Esophagus (tissue), 2 donors: Measurements from ENCODE around the gene CSAG2. TPM values are rescaled to one million over a fixed set of nuclear protein-coding genes. Genes with fewer than 3 reads are reported as not detected.
"Not testable (repeated sequence)": the region's sequence is repeated elsewhere in the genome, so short reads cannot be mapped to it uniquely, and the experiment has no call there.

Experiments used
- H3K27ac ChIP-seq, 2 donors: one replicate each; pipeline ENCODE4 v1.5.1; 2013; ENCODE audit warnings: low read depth in 2 of 2, mild to moderate bottlenecking in 2 of 2, inconsistent platforms in 1 of 2, low read length in 1 of 2, moderate library complexity in 1 of 2
- H3K27me3 ChIP-seq, 2 donors: one replicate each; pipeline ENCODE4 v1.6.1; 2013; ENCODE audit warnings: low read length in 2 of 2, control low read depth in 1 of 2, mild to moderate bottlenecking in 1 of 2; ENCODE audit not compliant: insufficient read depth in 2 of 2, control insufficient read depth in 1 of 2
- H3K36me3 ChIP-seq, 2 donors: one replicate each; pipeline ENCODE4 v1.6.1; 2013; ENCODE audit warnings: low read length in 1 of 2; ENCODE audit not compliant: control insufficient read depth in 2 of 2, insufficient read depth in 2 of 2
- H3K4me1 ChIP-seq, 2 donors: one replicate each; pipeline ENCODE4 v1.6.1; 2013; ENCODE audit warnings: low read length in 1 of 2; ENCODE audit not compliant: control insufficient read depth in 2 of 2, insufficient read depth in 2 of 2
- H3K4me3 ChIP-seq, 2 donors: one replicate each; pipeline ENCODE4 v1.5.1; 2013; ENCODE audit warnings: low read length in 2 of 2, mild to moderate bottlenecking in 2 of 2, low read depth in 1 of 2, moderate library complexity in 1 of 2
- H3K9me3 ChIP-seq, 2 donors: one replicate each; pipeline ENCODE4 v1.6.1; 2013; ENCODE audit warnings: mild to moderate bottlenecking in 2 of 2, low read depth in 1 of 2, low read length in 1 of 2, moderate library complexity in 1 of 2; ENCODE audit not compliant: control insufficient read depth in 2 of 2, insufficient read depth in 1 of 2
- WGBS, 2 donors: extraction: QIAGEN DNeasy Blood & Tissue Kit; methylation state at CpG; one replicate each; pipeline ENCODE4 v1.1.7; 2013; 5-methylcytosine and 5-hydroxymethylcytosine counted together
- polyA plus RNA-seq, 2 donors: library from polyadenylated mRNA; stranded (reverse); fragments of 200-250 nt; gene quantifications; one replicate each; pipeline ENCODE4 v1.2.3, GENCODE V29; 2013
- donor health status: healthy with polysubstance abuse.
- donor health status: Bipolar disorder and iron deficiency.

CSAG2 gene, protein sequence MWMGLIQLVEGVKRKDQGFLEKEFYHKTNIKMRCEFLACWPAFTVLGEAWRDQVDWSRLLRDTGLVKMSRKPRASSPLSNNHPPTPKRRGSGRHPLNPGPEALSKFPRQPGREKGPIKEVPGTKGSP
- not detected for polyA plus RNA-seq

GRCh38 chrX:152709173-152709572 lies at the start of gene CSAG2:
TSS of gene CSAG2 (minus strand) at chrX:152709273. CDS start at chrX:152709112, 161 bp downstream.
- H3K27me3 ChIP-seq, H3K27ac ChIP-seq, H3K4me1 ChIP-seq, H3K9me3 ChIP-seq, H3K4me3 ChIP-seq, H3K36me3 ChIP-seq: not testable (repeated sequence)
- WGBS, 2 donors: no CpG with 5 or more reads among the region's 2 CpGs

- H3K27me3 ChIP-seq, H3K9me3 ChIP-seq, H3K27ac ChIP-seq, H3K36me3 ChIP-seq, H3K4me1 ChIP-seq, H3K4me3 ChIP-seq: not testable (repeated sequence)
- no CpG with 5 or more reads among the region's 5 CpGs for WGBS, 2 donors
Observed at GRCh38 chrX:152754871-152755270, 45.8 kb upstream of the CSAG2 start.

- not testable (repeated sequence) for H3K9me3 ChIP-seq, H3K36me3 ChIP-seq, H3K27ac ChIP-seq, H3K4me1 ChIP-seq, H3K27me3 ChIP-seq, H3K4me3 ChIP-seq
- no CpG with 5 or more reads among the region's 35 CpGs for whole genome bisulfite sequencing, 2 donors
Observed at GRCh38 chrX:152753686-152754650, 44.9 kb upstream of the CSAG2 start, which contains the start of gene MAGEA2. TSS of gene MAGEA2 (minus strand) at chrX:152753842. CDS start at chrX:152751363, 2,479 bp downstream.

GRCh38 chrX:152738560-152738959 lies 29.5 kb upstream of the CSAG2 start:
- Histone ChIP-seq H3K4me3 (no peak overlapping the region), H3K27me3 (no peaks in the 10 kb centered on the region), H3K36me3 (no peaks in the 10 kb centered on the region), H3K27ac (no peak overlapping the region), H3K4me1 (no peaks in the 10 kb centered on the region), H3K9me3 (peaks cover 0 to 2% of the 10 kb centered on the region in 2 donors)
- 83 to 90% methylated on average over 5 of the region's 5 CpGs for WGBS, 2 donors

- H3K27ac ChIP-seq, H3K36me3 ChIP-seq, H3K9me3 ChIP-seq, H3K4me3 ChIP-seq, H3K27me3 ChIP-seq, H3K4me1 ChIP-seq: not testable (repeated sequence)
- WGBS, 2 donors: 83 to 92% methylated on average over 12 of the region's 12 CpGs
Observed at GRCh38 chrX:152736528-152736927, 27.5 kb upstream of the CSAG2 start.

GRCh38 chrX:152735860-152736511 lies 26.9 kb upstream of the CSAG2 start:
- WGBS, 2 donors: 84 to 92% methylated on average over 11 to 12 of the region's 12 CpGs
- no peak overlapping the region for H3K4me3 ChIP-seq
- no peaks in the 10 kb centered on the region for H3K36me3 ChIP-seq
- H3K4me1 ChIP-seq: no peaks in the 10 kb centered on the region
- H3K27me3 ChIP-seq: no peaks in the 10 kb centered on the region
- no peak overlapping the region for H3K27ac ChIP-seq
- peaks cover 0 to 2% of the 10 kb centered on the region in 2 donors for H3K9me3 ChIP-seq

DNA sequence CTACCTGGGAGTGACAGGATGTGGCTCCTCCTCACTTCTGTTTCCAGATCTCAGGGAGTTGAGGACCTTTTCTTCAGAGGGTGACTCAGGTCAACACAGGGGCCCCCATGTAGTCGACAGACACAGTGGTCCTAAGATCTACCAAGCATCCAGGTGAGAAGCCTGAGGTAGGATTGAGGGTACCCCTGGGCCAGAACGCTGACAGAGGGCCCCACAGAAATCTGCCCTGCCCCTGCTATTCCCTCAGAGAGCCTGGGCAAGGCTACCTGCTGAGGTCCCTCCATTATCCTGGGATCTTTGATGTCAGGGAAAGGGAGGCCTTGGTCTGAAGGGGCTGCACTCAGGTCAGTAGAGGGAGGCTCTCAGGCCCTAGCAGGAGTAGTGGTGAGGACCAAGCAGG lies 26.0 kb upstream of the CSAG2 start:
- Histone ChIP-seq H3K4me3 (no peak overlapping the region), H3K27ac (no peak overlapping the region), H3K36me3 (no peaks in the 10 kb centered on the region), H3K4me1 (no peaks in the 10 kb centered on the region), H3K9me3 (peaks cover 0 to 2% of the 10 kb centered on the region in 2 donors), H3K27me3 (no peaks in the 10 kb centered on the region)
- WGBS, 2 donors: 58 to 76% methylated on average over 2 of the region's 2 CpGs

DNA sequence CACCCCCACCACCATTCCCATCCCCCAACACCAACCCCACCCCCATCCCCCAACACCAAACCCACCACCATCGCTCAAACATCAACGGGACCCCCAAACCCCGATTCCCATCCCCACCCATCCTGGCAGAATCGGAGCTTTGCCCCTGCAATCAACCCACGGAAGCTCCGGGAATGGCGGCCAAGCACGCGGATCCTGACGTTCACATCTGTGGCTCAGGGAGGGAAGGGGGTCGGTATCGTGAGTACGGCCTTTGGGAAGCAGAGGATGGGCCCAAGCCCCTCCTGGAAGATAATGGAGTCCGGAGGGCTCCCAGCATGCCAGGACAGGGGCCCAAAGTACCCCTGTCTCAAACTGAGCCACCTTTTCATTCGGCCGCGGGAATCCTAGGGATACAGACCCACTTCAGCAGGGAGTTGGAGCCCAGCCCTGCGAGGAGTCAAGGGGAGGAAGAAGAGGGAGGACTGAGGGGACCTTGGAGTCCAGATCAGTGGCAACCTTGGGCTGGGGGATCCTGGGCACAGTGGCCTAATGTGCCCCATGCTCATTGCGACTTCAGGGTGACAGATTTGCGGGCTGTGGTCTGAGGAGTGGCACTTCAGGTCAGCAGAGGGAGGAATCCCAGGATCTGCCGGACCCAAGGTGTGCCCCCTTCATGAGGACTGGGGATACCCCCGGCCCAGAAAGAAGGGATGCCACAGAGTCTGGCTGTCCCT lies 25.2 kb upstream of the CSAG2 start:
- H3K4me1 ChIP-seq, H3K27ac ChIP-seq, H3K9me3 ChIP-seq, H3K27me3 ChIP-seq, H3K4me3 ChIP-seq, H3K36me3 ChIP-seq: not testable (repeated sequence)
- 88 to 93% methylated on average over 21 to 22 of the region's 22 CpGs for WGBS, 2 donors

- H3K27me3 ChIP-seq: no peaks in the 10 kb centered on the region
- 89 to 90% methylated on average over 17 to 21 of the region's 21 CpGs for WGBS, 2 donors
- no peak within 1 kb of the TSS for H3K27ac ChIP-seq
- H3K36me3 ChIP-seq: no peaks in the 10 kb centered on the region
- H3K4me3 ChIP-seq: no peak within 1 kb of the TSS
- no peaks in the 10 kb centered on the region for H3K4me1 ChIP-seq
- peaks cover 0 to 2% of the 10 kb centered on the region in 2 donors for H3K9me3 ChIP-seq
Observed at GRCh38 chrX:152733261-152733975, 24.3 kb upstream of the CSAG2 start, which contains the start of the genes CSAG1 and MAGEA12. TSS of gene CSAG1 (minus strand) at chrX:152733721. CDS start at chrX:152732460, 1,261 bp downstream. TSS of gene MAGEA12 (plus strand) at chrX:152733757. CDS start at chrX:152736162, 2,405 bp downstream.
